Stimulated activated CD4-positive, alpha-beta T cell treated with anti-CD3 and anti-CD28 coated beads, Interleukin-2, amount 100 ng/mL, for 24 hours (primary cell): ENCODE data around the gene MANSC1.
"Not testable (repeated sequence)": the region's sequence is repeated elsewhere in the genome, so short reads cannot be mapped to it uniquely, and the experiment has no call there.

ENCODE experiments used
- DNase-seq, 2 donors: peaks; one replicate each; pipeline ENCODE4 v3.0.0-alpha.2; 2020

The MANSC1 gene

DNA sequence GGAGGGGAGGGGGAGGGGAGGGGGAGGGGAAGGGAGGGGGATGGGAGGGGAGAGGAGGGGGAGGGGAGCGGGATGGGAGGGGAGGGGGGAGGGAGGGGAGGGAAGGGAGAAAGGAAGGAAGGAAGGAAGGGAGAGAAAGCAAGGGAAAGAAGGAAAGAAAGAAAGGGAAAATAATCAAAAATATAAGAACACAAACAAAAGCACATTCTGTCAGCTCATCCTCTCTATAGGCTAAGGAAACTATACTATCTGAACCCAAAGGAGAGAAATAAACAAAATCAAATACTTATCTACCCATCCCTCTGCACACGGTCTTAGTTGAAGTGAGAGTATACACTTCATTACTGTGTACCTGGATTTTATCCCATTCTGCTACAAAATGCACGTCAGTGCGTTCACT, 26.9 kb downstream of the MANSC1 start:
- no peak for DNase-seq

GRCh38 chr12:12319451-12320183, 30.4 kb downstream of the MANSC1 start:
- DNase-seq: no peak

- DNase-seq: no peak
These were observed 34.2 kb downstream of the MANSC1 start for GRCh38 chr12:12315838-12316237.

DNA sequence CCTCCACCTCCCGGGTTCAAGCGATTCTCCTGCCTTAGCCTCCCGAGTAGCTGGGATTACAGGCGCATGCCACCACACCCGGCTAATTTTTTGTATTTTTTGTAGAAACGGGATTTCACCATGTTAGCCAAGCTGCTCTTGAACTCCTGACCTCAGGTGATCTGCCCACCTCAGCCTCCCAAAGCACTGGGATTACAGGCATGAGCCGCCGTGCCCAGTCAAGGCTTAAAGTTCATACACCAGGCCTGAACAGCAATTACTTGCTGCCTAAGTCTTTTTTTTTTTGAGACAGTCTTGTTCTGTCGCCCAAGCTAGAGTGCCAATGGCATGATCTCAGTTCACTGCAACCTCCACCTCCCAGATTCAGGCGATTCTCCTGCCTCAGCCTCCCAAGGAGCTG, 39.3 kb downstream of the MANSC1 start:
- DNase-seq: not testable (repeated sequence)

- no peak for DNase-seq
These were observed 44.3 kb downstream of the MANSC1 start for GRCh38 chr12:12305568-12306300.

DNA sequence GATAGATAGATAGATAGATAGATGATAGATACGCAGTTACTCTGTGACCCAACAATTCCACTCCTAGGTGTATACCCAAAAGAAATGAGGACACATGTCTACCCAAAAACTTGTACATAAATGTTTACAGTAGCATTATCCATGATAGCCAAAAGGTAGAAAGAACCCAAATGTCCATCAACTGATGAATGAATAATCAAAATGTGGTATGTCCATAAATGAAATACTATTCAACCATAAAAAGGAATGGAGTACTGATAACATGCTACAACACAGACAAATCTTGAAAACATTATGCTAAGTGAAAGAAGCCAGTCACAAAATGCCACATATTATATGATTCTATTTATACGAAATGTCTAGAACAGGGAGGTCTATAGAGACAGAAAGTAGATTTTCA, 47.1 kb downstream of the MANSC1 start:
- no peak for DNase-seq

DNA sequence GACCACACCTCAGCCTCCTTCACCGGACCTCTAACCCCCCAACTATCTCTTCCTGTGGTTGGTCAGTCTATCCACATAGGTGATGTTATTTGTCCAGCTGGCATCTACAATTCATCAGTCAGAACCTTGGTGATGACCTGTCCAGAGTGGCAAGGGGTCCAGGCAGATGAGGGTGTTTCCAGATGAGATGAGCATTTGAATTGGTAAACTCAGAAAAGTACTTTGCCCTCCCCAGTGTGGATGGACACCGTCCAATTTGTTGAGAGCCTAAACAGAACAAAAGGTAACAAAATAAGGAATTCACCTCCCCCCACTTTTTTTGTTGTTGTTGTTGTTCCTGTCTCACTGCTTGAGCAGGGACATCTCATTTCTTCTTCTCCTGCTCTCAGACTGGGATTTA, 48.9 kb downstream of the MANSC1 start:
- DNase-seq: no peak

GRCh38 chr12:12297201-12297830, 52.7 kb downstream of the MANSC1 start:
- DNase-seq: no peak

- no peak for DNase-seq
These were observed 55.6 kb downstream of the MANSC1 start for GRCh38 chr12:12294215-12295005.

DNA sequence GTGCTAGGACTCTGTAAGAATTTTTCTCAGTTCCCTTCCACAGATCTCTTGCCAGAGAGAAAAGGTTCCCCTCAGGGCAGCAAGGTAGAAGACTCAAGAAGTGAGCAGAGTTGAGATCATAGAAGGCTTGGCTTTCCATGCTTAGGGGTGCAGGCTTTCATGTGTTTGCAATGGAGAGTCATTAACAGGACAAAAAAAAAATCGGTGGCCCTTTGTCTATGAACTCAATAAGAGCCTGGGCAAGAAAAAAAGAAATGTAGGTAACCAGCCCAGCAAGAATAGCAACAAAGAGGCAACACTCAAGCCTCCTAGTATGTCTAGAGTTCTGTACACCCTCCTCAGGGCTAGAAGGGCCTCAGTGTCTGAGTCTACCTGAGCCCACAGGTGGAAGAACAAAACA, 59.8 kb downstream of the MANSC1 start:
- DNase-seq: no peak

GRCh38 chr12:12286441-12286840, 63.6 kb downstream of the MANSC1 start:
- DNase-seq: no peak

GRCh38 chr12:12282761-12283425, 67.1 kb downstream of the MANSC1 start:
- DNase-seq: no peak

DNA sequence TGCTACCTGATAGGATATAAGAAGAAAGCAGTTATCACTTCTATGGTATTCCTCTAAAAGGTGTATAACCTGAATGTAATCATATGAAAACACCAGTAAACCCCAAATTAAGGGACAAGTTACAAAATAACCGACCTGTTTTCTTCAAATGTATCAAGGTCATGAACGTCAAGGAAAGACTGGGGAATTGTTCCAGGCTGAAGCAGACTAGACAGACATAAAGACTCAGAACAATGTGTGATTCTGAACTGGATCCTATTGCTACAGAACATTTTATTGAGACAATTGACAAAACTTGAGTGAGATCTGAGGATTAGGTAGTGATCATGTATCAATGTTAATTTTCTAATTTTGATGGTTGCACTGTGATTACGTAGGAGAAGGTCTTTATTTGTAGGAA, 67.8 kb downstream of the MANSC1 start:
- no peak for DNase-seq

- no peak for DNase-seq
These were observed 68.9 kb downstream of the MANSC1 start for GRCh38 chr12:12281134-12281533.

- no peak for DNase-seq
These were observed 71.1 kb downstream of the MANSC1 start for GRCh38 chr12:12278899-12279298.
